ENCODE results near the gene NPC1.

DNA sequence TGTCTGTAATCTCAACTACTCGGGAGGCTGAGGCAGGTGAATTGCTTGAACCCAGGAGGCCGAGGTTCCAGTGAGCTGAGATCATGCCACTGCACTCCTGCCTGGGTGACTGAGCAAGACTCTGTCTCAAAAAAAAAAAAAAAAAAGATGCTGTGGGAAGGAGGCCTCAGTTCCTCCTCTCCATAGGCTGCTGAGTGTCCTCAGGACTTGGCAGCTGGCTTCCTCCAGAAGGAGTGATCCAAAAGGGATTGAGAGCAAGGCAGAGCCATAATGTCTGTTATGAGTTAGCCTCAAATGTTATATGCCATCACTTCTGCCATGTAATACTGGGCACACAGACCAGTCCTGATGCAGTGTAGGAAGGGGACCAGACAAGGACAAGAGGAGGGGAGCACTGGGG is 6.6 kb upstream of the NPC1 start:
- TF ChIP-seq, protein P1, sequence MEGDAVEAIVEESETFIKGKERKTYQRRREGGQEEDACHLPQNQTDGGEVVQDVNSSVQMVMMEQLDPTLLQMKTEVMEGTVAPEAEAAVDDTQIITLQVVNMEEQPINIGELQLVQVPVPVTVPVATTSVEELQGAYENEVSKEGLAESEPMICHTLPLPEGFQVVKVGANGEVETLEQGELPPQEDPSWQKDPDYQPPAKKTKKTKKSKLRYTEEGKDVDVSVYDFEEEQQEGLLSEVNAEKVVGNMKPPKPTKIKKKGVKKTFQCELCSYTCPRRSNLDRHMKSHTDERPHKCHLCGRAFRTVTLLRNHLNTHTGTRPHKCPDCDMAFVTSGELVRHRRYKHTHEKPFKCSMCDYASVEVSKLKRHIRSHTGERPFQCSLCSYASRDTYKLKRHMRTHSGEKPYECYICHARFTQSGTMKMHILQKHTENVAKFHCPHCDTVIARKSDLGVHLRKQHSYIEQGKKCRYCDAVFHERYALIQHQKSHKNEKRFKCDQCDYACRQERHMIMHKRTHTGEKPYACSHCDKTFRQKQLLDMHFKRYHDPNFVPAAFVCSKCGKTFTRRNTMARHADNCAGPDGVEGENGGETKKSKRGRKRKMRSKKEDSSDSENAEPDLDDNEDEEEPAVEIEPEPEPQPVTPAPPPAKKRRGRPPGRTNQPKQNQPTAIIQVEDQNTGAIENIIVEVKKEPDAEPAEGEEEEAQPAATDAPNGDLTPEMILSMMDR (IDR thresholded peaks at IDR 0.05) = no peak
- no peak for TF ChIP-seq POLR2A (IDR thresholded peaks at IDR 0.05)
